WTC11 (cell line): ENCODE results near the gene TDP1. TPM values are rescaled to one million over a fixed set of nuclear protein-coding genes. Genes with fewer than 3 reads are reported as not detected.

Experiments
- ATAC-seq: fragments of 200-7000 bp; cut with Tn5 transposase; 2 replicates; pipeline ENCODE4 v1.10.0; 2021; ENCODE audit warnings: mild to moderate bottlenecking, moderate library complexity
- CTCF ChIA-PET: fragments of 300-600 bp; sonication (Branson Sonifier 250); formaldehyde crosslinking; loops from one replicate; lab custom pipeline; 2021; ENCODE audit warnings: antibody characterized with exemption; lab: Charles Lee
- POLR2A ChIA-PET: fragments of 350-600 bp; sonication (Branson Sonifier 250); formaldehyde crosslinking; loops from one replicate; lab custom pipeline; 2021; ENCODE audit warnings: antibody characterized with exemption; lab: Charles Lee
- DNase-seq: peaks from one replicate; pipeline ENCODE4 v3.0.0; 2021; ENCODE audit warnings: low spot score
- H3K27ac Mint-ChIP-seq: 2 replicates; pipeline ENCODE4 v1.8.0; 2021; ENCODE audit warnings: mixed read lengths
- H3K27me3 Mint-ChIP-seq: 2 replicates; pipeline ENCODE4 v1.8.0; 2021; ENCODE audit warnings: low read depth, mild to moderate bottlenecking, moderate library complexity, mixed read lengths
- H3K36me3 Mint-ChIP-seq: 2 replicates; pipeline ENCODE4 v1.8.0; 2021; ENCODE audit warnings: mixed read lengths
- H3K4me1 Mint-ChIP-seq: 2 replicates; pipeline ENCODE4 v1.8.0; 2022; ENCODE audit warnings: mixed read lengths
- H3K4me3 Mint-ChIP-seq: 2 replicates; pipeline ENCODE4 v1.8.0; 2021; ENCODE audit warnings: mild to moderate bottlenecking, moderate library complexity, mixed read lengths
- H3K9me3 Mint-ChIP-seq: 2 replicates; pipeline ENCODE4 v1.8.0; 2021; ENCODE audit warnings: mixed read lengths
- ETV6 ChIP-seq: sonication (generic); formaldehyde crosslinking; IDR thresholded peaks from 2 replicates; pipeline ENCODE4 v1.8.1; 2022; ENCODE audit warnings: mild to moderate bottlenecking, missing genetic modification reagents
- FOXJ3 ChIP-seq: sonication (generic); formaldehyde crosslinking; IDR thresholded peaks from 2 replicates; pipeline ENCODE4 v1.9.0; 2021; ENCODE audit warnings: missing genetic modification reagents, mild to moderate bottlenecking, borderline replicate concordance
- FOXP4 ChIP-seq: sonication (generic); formaldehyde crosslinking; IDR thresholded peaks from 2 replicates; pipeline ENCODE4 v1.8.0; 2022; ENCODE audit warnings: mild to moderate bottlenecking, missing genetic modification reagents
- GABPB1 ChIP-seq: sonication (generic); formaldehyde crosslinking; IDR thresholded peaks from 2 replicates; pipeline ENCODE4 v1.8.1; 2023; ENCODE audit warnings: mild to moderate bottlenecking, missing genetic modification reagents
- GTF2I ChIP-seq: fragments of 250-450 bp; sonication (Bioruptor Pico); conservative IDR thresholded peaks from 2 replicates; pipeline ENCODE4 v1.4.0; 2021; ENCODE audit warnings: mild to moderate bottlenecking
- JAZF1 ChIP-seq: fragments of 250-450 bp; sonication (Bioruptor Pico); IDR thresholded peaks from 2 replicates; pipeline ENCODE4 v1.9.0; 2021; ENCODE audit warnings: moderate library complexity, mild to moderate bottlenecking, inconsistent platforms
- MXD4 ChIP-seq: fragments of 250-450 bp; sonication (Bioruptor Pico); IDR thresholded peaks from 2 replicates; pipeline ENCODE4 v1.8.0; 2021; ENCODE audit warnings: mild to moderate bottlenecking, moderate library complexity, borderline replicate concordance
- MYBL2 ChIP-seq: sonication (generic); formaldehyde crosslinking; IDR thresholded peaks from 2 replicates; pipeline ENCODE4 v1.8.1; 2023; ENCODE audit warnings: mild to moderate bottlenecking, moderate library complexity, missing genetic modification reagents
- NR1H2 ChIP-seq: sonication (generic); formaldehyde crosslinking; IDR thresholded peaks from 2 replicates; pipeline ENCODE4 v1.9.0; 2021; ENCODE audit warnings: mild to moderate bottlenecking, moderate library complexity, missing genetic modification reagents
- NR2C2 ChIP-seq: sonication (generic); formaldehyde crosslinking; IDR thresholded peaks from 2 replicates; pipeline ENCODE4 v1.8.0; 2022; ENCODE audit warnings: mild to moderate bottlenecking, missing genetic modification reagents
- SMAD3 ChIP-seq: sonication (generic); formaldehyde crosslinking; IDR thresholded peaks from 2 replicates; pipeline ENCODE4 v1.8.0; 2022; ENCODE audit warnings: missing genetic modification reagents, mild to moderate bottlenecking, borderline replicate concordance
- SMAD4 ChIP-seq: sonication (generic); formaldehyde crosslinking; IDR thresholded peaks from 2 replicates; pipeline ENCODE4 v1.8.0; 2022; ENCODE audit warnings: mild to moderate bottlenecking, missing genetic modification reagents
- SP1 ChIP-seq: sonication (generic); formaldehyde crosslinking; conservative IDR thresholded peaks from 2 replicates; pipeline ENCODE4 v1.8.1; 2022; ENCODE audit warnings: missing genetic modification reagents
- TCF7 ChIP-seq: sonication (generic); formaldehyde crosslinking; IDR thresholded peaks from 2 replicates; pipeline ENCODE4 v1.8.0; 2022; ENCODE audit warnings: mild to moderate bottlenecking, low read depth, missing genetic modification reagents, moderate library complexity
- TP53 ChIP-seq: sonication (generic); formaldehyde crosslinking; IDR thresholded peaks from 2 replicates; pipeline ENCODE4 v1.8.1; 2023; ENCODE audit warnings: mild to moderate bottlenecking, missing genetic modification reagents
- ZNF281 ChIP-seq: sonication (generic); formaldehyde crosslinking; IDR thresholded peaks from 2 replicates; pipeline ENCODE4 v1.8.0; 2023; ENCODE audit warnings: mild to moderate bottlenecking, missing genetic modification reagents
- ZNF416 ChIP-seq: fragments of 250-450 bp; sonication (Bioruptor Pico); IDR thresholded peaks from 2 replicates; pipeline ENCODE4 v1.9.0; 2021; ENCODE audit warnings: mild to moderate bottlenecking, inconsistent platforms
- total RNA-seq: library from RNA; stranded (reverse); gene quantifications from 3 replicates; pipeline ENCODE4 v1.2.3, GENCODE V29; 2021
- TF ChIP-seq, protein P1 (sequence below): sonication (generic); formaldehyde crosslinking; IDR thresholded peaks from 2 replicates; pipeline ENCODE4 v1.8.1; 2023; ENCODE audit warnings: mild to moderate bottlenecking, moderate library complexity, missing genetic modification reagents
- TF ChIP-seq, protein P2 (sequence below): sonication (generic); formaldehyde crosslinking; IDR thresholded peaks from 2 replicates; pipeline ENCODE4 v1.8.1; 2023; ENCODE audit warnings: mild to moderate bottlenecking, missing genetic modification reagents
- TF ChIP-seq, protein P3 (sequence below): sonication (generic); formaldehyde crosslinking; IDR thresholded peaks from 2 replicates; pipeline ENCODE4 v1.8.0; 2023; ENCODE audit warnings: missing genetic modification reagents
- TF ChIP-seq, protein P4 (sequence below): sonication (generic); formaldehyde crosslinking; IDR thresholded peaks from 2 replicates; pipeline ENCODE4 v1.8.0; 2022; ENCODE audit warnings: mild to moderate bottlenecking, missing genetic modification reagents

TDP1 gene
- total RNA-seq, 1 experiment from 2014 or later = 59.8 TPM

DNA sequence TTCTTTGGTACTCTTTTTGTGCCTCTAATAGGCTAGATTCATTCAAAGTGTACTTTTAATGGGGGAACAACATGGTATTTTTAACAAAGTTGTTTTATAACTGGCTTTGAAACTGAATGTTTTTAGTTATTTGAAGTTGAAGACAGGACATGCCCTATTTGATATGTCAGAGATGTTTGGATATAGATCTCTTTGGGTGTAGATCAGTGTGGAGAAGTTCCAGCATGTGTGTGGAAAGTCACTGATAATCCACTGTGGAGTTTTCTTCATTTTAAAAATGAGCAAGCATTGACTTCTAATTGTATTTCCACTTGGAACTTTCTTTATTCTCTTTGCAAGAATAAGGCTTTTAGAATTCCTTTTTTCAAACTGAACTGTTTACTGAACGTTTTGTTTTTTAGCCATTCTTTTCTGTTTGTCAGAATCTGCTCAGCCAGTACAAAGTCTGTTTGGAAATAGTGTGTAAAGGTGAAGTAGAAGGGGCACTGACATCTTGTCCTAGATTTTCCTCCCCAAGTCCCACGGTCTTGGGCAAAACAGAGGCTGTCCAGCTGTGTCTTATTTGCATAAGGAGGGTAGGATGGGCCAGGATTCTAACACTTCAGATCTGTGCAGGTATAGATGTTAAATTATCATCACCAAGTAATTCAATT is 35.0 kb downstream of the TDP1 start (continued):
- TF ChIP-seq ZNF281 (no peak), FOXP4 (no peak), ETV6 (CRISPR knock-in tag) (no peak), SP1 (CRISPR knock-in tag) (no peak), GABPB1 (CRISPR knock-in tag) (no peak), SMAD4 (CRISPR knock-in tag) (no peak), TP53 (CRISPR knock-in tag) (no peak), MXD4 (CRISPR knock-in tag) (no peak), ZNF416 (CRISPR knock-in tag) (no peak), FOXJ3 (CRISPR knock-in tag) (no peak), TCF7 (CRISPR knock-in tag) (no peak)
- TF ChIP-seq, protein P1, sequence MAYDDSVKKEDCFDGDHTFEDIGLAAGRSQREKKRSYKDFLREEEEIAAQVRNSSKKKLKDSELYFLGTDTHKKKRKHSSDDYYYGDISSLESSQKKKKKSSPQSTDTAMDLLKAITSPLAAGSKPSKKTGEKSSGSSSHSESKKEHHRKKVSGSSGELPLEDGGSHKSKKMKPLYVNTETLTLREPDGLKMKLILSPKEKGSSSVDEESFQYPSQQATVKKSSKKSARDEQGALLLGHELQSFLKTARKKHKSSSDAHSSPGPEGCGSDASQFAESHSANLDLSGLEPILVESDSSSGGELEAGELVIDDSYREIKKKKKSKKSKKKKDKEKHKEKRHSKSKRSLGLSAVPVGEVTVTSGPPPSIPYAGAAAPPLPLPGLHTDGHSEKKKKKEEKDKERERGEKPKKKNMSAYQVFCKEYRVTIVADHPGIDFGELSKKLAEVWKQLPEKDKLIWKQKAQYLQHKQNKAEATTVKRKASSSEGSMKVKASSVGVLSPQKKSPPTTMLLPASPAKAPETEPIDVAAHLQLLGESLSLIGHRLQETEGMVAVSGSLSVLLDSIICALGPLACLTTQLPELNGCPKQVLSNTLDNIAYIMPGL (CRISPR knock-in tag) = no peak
- TF ChIP-seq, protein P2, sequence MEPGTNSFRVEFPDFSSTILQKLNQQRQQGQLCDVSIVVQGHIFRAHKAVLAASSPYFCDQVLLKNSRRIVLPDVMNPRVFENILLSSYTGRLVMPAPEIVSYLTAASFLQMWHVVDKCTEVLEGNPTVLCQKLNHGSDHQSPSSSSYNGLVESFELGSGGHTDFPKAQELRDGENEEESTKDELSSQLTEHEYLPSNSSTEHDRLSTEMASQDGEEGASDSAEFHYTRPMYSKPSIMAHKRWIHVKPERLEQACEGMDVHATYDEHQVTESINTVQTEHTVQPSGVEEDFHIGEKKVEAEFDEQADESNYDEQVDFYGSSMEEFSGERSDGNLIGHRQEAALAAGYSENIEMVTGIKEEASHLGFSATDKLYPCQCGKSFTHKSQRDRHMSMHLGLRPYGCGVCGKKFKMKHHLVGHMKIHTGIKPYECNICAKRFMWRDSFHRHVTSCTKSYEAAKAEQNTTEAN (CRISPR knock-in tag) = no peak
- TF ChIP-seq, protein P3, sequence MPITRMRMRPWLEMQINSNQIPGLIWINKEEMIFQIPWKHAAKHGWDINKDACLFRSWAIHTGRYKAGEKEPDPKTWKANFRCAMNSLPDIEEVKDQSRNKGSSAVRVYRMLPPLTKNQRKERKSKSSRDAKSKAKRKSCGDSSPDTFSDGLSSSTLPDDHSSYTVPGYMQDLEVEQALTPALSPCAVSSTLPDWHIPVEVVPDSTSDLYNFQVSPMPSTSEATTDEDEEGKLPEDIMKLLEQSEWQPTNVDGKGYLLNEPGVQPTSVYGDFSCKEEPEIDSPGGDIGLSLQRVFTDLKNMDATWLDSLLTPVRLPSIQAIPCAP (CRISPR knock-in tag) = no peak

DNA sequence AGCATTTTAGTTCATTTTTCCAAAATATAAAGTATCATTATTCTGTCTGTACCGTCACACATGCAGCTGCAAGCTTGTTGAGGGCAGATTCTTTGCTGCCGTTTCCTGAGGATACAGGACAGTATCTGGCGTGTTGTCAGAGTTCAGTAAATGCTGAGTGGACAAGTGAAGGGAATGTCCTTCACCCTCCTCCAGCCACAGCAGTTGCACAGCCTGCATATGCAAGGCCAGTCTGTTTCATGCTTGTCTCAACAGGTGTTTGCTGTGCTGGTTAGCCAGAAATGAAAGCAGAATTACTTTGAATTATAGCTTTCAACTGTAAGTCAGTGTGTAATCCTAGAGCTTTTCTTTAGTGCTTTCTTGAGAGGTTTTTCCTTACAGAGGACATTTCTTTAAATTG is 36.5 kb downstream of the TDP1 start:
- Mint-ChIP-seq H3K27ac (no peak overlapping the region), H3K9me3 (no peaks in the 10 kb centered on the region), H3K4me1 (peaks cover 27% of the 10 kb centered on the region), H3K27me3 (no peaks in the 10 kb centered on the region), H3K36me3 (peaks cover 45% of the 10 kb centered on the region), H3K4me3 (no peak overlapping the region)
- DNase-seq = no peak
- no peak for ATAC-seq
- ChIA-PET CTCF (interaction anchor here (0.9 kb wide), 1 partner anchor 19 kb away, joined by 3 read pairs; no protein-coding TSS in a partner anchor), POLR2A (no interaction called here)
- TF ChIP-seq, protein P4, sequence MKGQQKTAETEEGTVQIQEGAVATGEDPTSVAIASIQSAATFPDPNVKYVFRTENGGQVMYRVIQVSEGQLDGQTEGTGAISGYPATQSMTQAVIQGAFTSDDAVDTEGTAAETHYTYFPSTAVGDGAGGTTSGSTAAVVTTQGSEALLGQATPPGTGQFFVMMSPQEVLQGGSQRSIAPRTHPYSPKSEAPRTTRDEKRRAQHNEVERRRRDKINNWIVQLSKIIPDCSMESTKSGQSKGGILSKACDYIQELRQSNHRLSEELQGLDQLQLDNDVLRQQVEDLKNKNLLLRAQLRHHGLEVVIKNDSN (CRISPR knock-in tag) = no peak
- TF ChIP-seq MYBL2 (CRISPR knock-in tag) (no peak), NR2C2 (CRISPR knock-in tag) (no peak), SMAD3 (CRISPR knock-in tag) (no peak), GTF2I (CRISPR knock-in tag) (no peak), NR1H2 (CRISPR knock-in tag) (no peak), JAZF1 (CRISPR knock-in tag) (no peak)
- TF ChIP-seq, protein P2 (CRISPR knock-in tag) = no peak
